ENCODE measurements around the gene TTN.
"Not testable (repeated sequence)": the region's sequence is repeated elsewhere in the genome, so short reads cannot be mapped to it uniquely, and the experiment has no call there.

TTN gene

DNA sequence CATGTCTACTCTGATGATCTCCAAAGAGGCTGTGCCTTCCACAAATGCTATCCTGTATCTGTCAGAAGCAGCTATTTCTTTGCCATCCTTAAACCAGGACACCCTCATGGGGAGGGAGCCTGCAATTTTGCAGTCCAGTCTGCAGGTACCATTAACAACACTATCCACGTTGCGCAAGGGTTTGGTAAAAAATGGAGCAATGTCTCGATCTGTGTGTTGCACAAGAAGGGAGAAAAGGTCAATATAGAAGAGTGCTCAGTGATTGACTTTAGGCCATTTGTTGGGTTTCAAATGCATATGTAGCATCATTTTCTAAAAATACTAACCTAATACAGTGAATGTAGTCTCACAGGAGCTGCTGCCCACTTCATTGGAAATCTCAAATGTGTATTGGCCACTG lies 74.3 kb downstream of the TTN start:
- DNase-seq = no peak

DNA sequence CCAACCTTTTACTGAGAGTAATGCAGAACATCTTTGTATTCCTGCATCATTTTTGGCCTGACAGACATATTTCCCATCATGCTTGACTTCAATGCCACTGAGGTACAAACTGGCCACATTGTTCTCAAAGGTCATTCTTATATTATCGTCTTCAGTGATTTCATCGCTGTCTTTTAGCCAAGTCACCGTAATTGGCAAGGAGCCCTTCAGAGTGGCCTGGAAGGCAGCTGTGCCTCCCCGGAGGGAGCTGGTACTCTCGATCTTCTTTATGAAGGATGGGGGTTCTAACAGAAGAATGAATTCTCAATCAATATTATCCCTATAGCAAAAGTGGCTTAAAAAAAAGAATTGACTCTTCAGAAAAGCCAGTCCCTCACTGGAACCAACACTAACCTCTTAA lies 75.9 kb downstream of the TTN start:
- DNase-seq = no peak

DNA sequence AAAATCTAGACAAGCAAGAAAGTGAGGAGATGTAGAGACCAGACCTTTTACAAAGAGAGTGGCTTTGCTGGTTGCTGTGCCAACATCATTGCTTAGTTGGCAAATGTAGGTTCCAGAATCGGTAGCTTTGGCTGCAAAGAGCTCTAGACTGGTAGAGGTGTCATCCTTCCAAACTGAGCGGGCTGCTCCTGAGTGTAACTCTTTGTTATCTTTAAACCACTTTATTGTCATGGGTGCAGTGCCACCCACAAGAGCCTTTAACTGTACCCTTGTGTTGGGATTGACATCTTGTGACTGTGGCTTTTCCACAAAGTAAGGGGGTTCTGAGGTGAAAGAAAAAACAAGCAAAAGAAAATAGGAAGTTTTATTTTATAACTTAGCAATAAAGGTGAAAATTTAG lies 77.2 kb downstream of the TTN start:
- DNase-seq = no peak

DNA sequence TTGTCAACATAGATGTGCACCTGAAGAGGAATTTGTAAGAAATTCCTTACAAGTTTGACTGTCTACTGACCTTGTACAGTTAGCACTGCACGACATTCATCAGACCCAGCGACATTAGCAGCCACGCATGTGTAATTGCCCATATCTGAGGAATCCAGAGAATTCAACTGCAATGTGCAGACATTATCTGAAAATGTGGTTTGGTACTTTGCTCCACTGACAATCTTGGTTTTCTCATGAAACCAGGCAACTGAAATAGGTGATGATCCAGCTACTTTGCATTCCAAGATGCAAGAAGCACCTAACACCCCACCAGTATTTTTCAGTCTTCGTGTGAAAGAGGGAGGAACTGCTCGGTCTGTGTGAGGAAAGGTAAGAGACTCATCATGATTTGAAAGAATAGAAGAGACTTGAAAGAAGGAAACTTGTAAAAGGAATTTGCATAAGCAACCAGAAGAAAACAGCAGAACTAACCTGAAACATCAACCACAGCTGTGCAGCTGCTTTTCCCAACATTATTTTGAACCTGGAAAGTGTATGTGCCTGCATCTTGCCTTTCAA lies 83.4 kb downstream of the TTN start:
- DNase-seq = no peak

DNA sequence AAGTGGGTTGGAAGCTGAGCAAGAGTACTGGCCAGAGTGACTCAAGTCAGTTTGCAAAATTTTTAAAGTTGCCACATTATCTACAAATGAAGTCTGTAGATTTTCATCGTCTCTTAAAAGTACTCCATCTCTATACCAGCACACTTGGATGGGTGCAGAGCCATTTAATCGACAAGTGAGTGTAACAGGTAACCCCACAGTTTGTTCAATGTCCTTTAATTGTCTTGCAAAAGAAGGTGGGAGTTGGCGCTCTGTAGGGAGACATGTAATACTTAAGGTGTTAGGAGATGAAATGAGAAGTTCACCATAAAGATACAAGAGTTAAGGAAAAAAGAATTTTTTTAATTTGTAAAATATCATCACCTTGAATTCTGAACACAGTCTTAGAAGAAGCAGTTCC lies 84.9 kb downstream of the TTN start:
- DNase-seq = no peak

DNA sequence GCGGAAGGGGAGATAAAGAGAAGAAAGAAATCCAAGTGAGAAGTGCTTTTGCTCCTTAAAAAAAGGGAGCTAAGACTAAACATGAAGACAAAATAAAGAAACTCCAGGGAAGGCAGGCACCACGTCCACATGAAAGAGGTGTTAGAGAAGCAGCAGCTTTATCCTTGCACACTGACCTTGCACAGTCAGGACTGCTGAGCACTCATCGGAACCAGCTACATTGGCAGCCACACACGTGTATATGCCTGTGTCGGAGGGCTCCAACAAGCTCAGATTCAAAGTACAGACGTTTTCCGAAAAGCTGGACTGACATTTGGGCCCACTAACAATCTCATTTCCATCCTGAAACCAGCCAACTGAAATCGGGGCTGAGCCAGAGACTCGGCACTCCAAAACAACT lies 88.2 kb downstream of the TTN start:
- DNase-seq = no peak

DNA sequence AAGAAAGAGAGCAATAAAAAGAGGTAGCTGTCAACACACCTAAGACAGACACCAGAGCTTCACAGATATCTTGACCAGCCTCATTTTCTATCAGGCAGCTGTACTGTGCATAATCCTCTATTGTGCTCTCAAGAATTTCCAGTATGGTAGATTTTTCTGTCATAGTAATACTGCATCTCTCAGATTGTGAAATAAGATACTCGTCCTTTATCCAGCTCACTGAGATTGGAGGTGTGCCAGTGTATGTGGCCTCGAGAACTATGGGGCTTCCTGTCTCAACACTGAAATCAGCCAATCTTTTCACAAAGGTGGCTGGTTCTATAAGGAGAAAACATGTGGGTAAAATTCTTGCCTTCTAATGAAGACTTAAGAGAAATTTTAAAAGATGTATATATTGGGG lies 88.9 kb downstream of the TTN start:
- DNase-seq = no peak

DNA sequence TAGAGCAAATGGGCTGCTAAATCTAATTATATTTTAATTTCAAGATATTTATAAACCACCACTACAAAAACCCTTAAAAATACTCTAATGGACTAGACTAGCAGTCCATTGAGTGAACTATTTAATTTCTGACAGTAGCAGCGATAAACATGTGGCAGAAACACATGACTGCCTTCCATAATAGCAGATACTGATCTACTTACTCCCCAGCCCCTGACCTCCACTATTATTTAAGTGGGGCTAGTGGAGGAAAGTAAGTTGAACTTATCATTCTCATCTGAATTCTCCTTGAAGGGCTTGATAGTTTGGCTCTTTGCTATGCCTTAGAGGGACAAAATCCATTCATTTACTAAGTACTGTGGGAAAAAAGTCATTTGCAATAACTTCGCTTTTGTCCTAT lies 90.8 kb downstream of the TTN start:
- DNase-seq = no peak

DNA sequence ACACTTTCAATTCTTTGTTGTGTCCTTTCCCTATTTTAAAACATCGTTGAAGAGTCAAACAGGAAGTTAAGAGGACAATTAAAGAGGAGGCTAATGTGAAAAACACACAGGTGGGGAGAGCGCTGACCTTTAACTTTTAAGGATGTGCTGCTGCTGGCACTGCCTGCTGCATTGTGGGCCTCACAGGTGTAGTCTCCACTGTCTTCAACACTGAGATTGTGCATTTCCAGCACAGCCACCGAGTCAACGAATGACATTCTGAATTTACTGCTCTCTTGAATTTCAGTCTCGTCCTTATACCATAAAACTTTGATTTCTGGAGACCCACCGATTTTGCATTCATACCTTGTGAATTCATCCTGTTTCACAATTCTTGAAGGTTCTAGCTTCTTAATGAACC lies 91.9 kb downstream of the TTN start:
- no peak for DNase-seq

DNA sequence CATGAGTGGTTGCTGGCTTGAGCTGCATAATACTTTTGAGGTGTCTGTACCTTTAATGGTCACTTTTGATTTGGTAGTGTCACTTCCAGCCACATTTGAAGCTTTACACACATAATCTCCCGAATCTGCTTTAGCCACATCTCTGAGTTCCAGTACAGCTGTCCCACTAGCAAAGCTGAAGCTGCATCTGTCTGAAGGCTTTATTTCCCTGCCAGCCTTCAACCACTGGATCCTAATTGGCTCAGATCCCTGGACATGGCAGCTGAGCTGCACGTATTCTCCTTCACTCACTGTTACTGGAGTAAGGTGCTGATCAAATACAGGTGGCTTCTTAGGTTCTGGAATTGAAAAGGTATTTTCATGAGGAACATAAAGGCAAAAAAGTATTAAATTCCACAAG lies 99.7 kb downstream of the TTN start:
- DNase-seq = no peak

DNA sequence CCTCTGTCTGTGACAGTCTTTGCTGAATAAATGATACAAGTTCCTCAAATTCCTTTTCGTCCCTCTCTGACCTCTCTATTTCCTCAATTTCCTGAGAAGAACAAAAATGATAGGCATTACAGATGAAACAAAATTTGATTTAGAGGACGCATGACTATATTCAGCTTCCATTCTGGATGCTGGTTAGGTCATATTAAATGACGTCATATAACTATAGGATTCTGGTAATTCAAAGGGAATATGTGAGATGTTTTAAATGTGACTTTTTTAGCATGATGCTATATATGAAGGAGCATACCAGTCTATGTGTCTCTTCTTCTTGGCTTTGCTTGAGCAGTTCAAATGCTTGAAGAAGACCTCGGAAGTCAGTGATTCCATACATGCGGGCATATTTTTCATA lies 102.3 kb downstream of the TTN start:
- no peak for DNase-seq

DNA sequence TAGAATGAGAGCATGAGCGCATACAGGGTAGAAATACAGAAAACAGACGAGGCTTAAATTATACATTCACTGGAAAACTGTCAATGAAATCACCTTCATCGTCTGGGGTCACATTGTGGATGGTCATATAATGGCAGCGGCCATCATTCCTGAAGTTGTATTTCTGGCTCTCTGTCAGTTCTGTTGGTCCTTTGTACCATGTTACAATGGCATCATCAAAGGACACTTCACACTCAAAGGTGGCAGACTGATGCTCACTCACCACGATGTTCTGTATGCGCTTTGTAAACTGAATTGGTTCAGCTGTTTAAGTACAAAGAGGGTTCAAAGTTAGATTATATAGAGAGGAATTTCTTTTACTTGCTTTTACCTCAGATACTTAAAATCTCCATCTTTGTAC lies 104.9 kb downstream of the TTN start:
- no peak for DNase-seq

DNA sequence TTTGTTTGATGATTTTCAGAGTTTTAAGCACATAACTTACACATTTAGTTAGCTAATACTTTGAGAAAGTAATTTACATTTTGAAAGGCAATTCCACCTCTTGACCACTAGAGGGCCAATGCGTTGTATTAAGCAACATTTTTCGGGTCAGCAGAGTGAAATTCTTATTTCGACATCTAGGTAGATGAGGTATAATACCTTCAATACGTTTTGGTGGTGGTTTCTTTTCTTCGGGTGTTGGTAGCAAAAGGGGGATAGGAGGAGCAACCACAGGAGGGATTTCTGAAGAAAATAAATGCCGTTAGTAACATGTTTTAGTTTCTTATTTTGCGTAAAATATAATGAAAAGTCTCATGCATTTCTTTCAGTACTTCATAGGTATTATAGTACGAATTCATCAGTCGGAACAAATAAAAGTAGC lies 106.3 kb downstream of the TTN start:
- peak; percentile 19 for DNase-seq

DNA sequence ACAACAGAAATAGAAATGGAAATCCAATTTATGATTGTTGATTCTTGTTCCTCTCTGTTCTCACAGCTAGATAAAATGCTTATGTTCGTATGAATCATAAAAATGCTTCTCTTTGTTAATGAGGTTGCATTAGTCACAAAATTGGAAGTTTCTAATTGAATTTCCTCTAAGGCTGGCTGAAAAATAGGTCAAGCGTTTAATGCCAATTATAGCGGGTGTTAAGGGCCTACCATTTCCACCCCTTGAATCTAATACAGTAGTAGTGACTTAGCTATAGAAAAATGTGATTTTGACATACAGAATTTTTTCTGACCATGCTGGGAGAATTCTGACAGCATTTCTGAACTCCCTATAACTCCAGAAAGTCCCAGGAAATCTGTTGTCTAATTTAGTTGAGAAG lies 107.1 kb downstream of the TTN start:
- no peak for DNase-seq

DNA sequence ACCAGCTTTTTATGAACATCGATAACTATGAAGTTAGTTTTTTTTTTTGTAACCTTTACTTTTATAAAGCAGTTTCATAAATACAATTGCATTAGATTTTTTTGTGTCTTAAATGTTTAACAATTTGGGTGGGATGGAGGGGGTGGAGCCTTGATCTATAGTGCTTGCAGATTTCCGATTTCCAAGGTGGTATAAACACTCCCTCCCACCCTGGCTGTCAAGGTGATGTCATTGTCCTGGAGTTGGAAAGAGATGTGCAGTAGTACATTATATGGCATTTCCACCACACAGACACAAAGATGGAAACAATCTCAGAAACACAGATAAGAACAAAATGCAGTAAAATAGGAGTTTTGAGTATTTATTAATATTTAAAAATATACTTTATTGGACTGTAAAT lies 114.4 kb downstream of the TTN start:
- no peak for DNase-seq

DNA sequence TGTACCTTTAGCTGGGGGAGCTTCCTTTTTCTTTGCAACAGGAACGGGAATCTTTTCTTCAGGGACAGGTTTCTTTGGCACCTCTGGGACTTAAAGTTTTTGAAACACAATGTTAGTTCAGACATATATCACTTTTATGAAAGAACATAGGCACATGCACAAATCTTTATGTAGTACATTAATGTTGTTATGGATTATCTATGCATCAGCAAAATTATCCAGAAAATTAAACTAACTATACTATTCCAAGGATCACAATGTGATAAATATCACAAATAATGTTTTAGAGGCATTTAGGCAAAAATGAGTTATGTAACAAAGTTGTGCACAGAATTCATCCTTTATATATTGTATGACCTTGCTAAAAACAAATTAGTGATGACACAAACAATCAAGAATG lies 117.4 kb downstream of the TTN start:
- no peak for DNase-seq

DNA sequence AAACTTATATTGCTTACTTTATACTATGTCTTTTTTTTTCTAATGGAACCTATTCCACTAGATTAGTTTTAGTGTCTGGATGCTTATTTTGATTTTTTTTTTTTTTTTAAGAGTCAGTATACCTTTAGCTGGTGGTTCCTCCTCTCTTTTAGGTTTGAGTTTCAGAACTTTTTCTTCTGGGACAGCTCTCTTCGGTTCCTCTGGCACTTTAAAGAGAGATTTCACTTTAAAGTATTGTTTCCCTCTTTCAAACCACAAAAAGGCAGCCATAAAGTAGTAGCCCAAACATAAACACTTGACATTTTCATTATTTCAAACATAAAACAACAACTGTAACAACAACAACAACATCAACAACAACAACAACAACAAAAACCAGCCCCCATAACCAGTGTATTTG lies 123.3 kb downstream of the TTN start:
- DNase-seq = no peak

DNA sequence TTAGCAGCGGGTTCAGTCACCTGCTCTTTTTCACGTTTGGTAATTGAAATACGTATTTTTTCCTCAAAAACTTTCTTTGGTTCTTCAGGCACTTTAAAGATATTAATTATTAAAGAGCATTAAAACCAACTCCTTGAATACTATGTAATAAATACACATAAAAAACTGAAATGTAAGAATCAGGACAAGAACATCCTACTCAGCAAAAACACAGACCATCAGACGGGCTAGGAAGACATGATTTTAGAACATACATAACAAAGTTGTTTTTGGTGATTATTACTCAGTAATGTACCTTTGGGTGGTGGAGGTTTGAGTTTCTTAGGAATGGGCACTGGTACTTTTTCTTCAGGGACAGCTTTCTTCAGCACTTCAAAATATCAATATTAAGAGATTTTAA lies 126.1 kb downstream of the TTN start:
- no peak for DNase-seq

DNA sequence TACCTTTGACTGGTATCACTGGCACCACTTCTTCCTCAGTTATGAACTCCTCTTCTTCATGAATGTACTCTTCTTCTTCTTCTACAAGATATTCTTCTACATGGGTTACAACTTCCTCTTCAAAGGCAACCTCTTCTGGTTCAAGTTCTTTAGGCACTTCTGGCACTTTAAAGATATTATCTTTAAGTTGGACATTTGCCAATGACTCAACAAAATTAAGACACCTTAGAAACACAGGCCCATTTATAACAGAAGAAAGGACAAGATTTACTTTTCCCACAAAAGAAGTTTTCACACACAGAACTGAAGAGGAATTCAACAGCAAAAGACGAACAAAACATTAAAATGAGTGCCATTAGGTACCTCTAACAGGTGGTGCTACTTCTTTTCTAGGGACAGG lies 127.3 kb downstream of the TTN start:
- no peak for DNase-seq

DNA sequence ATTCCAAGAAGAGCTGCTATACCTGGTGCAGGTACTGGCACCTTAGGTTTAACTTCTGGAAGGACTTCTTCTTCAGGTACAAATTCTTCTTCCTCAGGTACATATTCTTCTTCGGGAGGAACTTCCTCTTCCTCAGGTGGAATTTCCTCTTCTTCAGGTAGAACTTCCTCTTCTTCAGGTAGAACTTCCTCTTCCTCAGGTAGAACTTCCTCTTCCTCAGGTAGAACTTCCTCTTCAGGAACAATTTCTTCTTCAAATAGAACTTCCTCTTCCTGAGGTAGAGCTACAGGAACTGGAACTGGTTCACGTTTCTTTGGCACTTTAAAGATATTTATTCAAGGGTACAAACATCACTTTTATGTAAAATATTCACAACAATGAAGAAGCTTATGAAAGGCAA lies 129.6 kb downstream of the TTN start:
- no peak for DNase-seq

DNA sequence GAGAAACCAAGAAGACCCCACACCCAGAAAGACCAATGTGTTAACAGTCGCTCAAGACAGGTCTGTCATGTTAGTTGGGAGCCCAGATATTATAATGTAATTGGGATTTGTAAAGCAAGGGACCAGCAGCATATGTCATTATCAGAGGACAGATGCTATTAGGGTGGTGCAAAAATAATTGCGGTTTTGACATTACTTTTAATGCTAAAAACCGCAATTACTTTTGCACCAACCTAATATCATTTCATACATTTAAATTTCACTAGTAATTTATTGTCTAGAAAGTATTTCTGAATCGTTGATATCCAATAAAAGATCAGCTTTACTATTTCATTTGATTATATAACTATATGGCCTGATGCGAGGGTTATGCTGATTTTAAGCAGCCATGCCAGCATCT lies 131.2 kb downstream of the TTN start:
- DNase-seq = no peak

DNA sequence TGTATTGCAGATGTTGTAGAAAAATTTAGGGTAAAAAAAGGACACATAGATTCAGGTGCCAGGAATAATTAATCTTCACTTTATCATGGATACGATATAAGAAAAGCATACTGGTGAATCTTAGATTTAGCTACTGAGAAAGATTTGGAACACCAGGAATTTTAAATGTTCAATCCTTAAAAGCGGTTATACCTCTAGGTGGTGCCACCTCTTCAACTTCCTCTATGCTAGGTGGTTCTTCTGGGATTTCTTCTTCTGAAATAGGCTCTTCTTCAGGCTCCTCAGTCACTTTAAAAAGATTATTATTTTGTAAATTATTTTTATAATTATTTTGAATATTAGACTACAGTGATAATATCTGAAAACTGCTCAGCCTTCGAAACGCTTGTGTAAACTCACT lies 133.1 kb downstream of the TTN start:
- no peak for DNase-seq

DNA sequence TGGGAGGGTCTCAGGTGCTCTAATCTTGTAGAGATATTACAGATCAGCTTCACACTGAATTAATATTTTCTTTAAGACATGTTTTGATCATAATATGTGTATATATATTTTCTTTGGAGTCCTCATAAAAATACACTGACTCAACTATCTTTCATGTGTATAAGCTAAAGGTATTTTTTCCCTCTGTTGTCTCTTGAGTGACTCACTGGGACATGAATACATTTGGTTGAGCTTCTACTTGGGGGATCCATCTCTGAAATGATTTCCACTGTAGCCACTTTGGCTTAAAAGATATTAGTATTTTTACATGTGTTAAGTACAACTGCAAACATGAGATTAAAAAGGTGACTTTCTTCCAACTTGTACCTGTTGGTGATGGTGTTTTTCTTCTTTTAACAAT lies 140.8 kb downstream of the TTN start:
- DNase-seq = no peak

DNA sequence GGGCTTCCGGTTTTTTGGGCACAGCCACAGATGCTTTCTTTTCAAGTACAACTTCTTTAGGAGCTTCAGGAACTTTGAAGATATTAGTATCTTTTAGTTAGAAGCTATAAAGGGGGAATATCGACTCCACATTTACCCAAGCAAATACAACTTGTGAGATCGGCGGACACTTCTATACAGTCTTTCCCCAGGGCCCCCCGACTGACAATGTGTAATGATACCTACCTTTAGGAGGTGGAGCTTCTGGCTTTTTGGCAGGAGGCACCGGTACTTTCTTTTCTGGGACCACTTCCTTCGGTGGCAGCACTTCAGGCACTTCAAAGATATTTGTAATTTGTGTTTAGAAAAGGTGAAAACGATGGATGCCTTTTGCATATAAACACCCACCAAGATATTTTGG lies 148.7 kb downstream of the TTN start:
- not testable (repeated sequence) for DNase-seq

DNA sequence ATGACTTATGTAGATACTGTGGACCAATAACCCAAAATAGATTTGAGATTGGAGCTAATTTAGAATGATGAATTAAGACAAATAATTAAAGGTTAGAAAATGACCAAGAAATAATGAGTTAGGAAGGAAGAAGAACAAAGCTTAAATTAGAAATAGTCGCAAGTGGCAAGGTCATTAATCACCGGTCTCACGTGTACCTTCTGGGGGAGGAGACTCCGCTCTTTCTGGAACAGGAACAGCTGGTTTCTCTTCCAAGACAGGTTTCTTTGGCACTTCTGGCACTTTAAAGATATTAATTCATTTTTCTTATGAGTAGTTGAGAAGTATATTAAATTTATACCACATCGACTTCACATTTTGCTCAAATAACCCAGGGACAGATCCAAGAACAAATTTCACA lies 156.7 kb downstream of the TTN start:
- DNase-seq = no peak

DNA sequence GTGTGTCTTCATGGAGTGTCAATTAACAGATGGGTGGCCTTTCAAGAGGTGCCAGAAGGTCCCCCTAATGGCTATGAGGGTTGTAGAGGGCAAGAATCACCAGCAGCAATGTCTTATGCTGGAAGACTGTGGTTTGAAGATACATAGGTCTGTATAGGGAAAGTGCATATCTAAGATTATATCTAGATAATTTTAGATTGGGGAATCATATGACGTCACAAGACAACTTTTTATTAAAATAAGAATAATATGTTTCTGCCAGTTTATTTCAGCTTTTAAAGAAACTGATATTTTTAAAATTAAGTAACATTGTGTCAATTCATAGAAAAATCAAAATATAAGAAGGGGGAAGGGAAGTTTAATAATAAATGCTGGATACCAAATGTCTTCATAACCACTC lies 162.3 kb downstream of the TTN start:
- DNase-seq = no peak
